Tibial nerve (tissue), 4 donors: ENCODE results near the gene SPOCK1. TPM values are rescaled to one million over a fixed set of nuclear protein-coding genes. Genes with fewer than 3 reads are reported as not detected.
"Not testable (repeated sequence)": the region's sequence is repeated elsewhere in the genome, so short reads cannot be mapped to it uniquely, and the experiment has no call there.

Experiments used
- DNase-seq, 2 donors: peaks; one replicate each; pipeline ENCODE4 v3.0.0-alpha.2; 2019; ENCODE audit warnings: low spot score in 2 of 2
- H3K27ac ChIP-seq, 4 donors: fragments of 200-600 bp; sonication (generic) in 3 of 4; one replicate each; pipeline ENCODE4 v1.5.1; 2017 to 2019; ENCODE audit warnings: mild to moderate bottlenecking in 1 of 4
- H3K27me3 ChIP-seq, 2 donors: fragments of 200-600 bp; sonication (generic) in 1 of 2; one replicate each; pipeline versions ENCODE4 v1.5.1 to v1.6.0; 2017 to 2019
- H3K36me3 ChIP-seq, 3 donors: fragments of 200-600 bp; sonication (generic); one replicate each; pipeline ENCODE4 v1.5.1; 2018 to 2019
- H3K4me1 ChIP-seq, 4 donors: fragments of 200-600 bp; sonication (generic) in 3 of 4; one replicate each; pipeline ENCODE4 v1.5.1; 2017 to 2019
- H3K4me3 ChIP-seq, 4 donors: fragments of 200-600 bp; sonication (generic) in 3 of 4; one replicate each; pipeline ENCODE4 v1.5.1; 2017 to 2019; ENCODE audit warnings: mild to moderate bottlenecking in 1 of 4, moderate library complexity in 1 of 4
- H3K9me3 ChIP-seq, 4 donors: fragments of 200-600 bp; sonication (generic) in 3 of 4; one replicate each; pipeline ENCODE4 v1.5.1; 2017 to 2019
- EP300 ChIP-seq, 2 donors: sonication (generic); formaldehyde crosslinking; IDR thresholded peaks; one replicate each; pipeline ENCODE4 v1.6.1; 2017; ENCODE audit warnings: antibody characterized with exemption in 2 of 2, mild to moderate bottlenecking in 1 of 2
- POLR2A ChIP-seq, 2 donors: fragments of 450-650 bp; IDR thresholded peaks; one replicate each; pipeline ENCODE4 v1.6.1; 2017; ENCODE audit warnings: antibody characterized with exemption in 2 of 2, mild to moderate bottlenecking in 2 of 2, moderate library complexity in 2 of 2
- WGBS, 2 donors: methylation state at CpG; one replicate each; pipeline ENCODE4 v1.1.5; 2018; 5-methylcytosine and 5-hydroxymethylcytosine counted together
- total RNA-seq, 4 donors: library from RNA; depleted of rRNA; stranded (reverse); fragments of >200 nt; gene quantifications; one replicate each; pipeline ENCODE4 v1.1.0, GENCODE V29; 2016
- TF ChIP-seq, protein P1 (sequence below), 5 experiments: fragments of 200-600 bp in 3 of 5; fragments of 450-650 bp in 2 of 5; sonication (generic) in 3 of 5; IDR thresholded peaks; one replicate each; pipeline ENCODE4 v1.5.1; 2016 to 2019; ENCODE audit warnings: antibody characterized with exemption in 5 of 5, mild to moderate bottlenecking in 3 of 5, moderate library complexity in 2 of 5

SPOCK1 gene
- 100 to 1,000 TPM in 2 of 4 donors, 10 to 100 TPM in 2; 39.8 to 119 (median 73.1) TPM for total RNA-seq

DNA sequence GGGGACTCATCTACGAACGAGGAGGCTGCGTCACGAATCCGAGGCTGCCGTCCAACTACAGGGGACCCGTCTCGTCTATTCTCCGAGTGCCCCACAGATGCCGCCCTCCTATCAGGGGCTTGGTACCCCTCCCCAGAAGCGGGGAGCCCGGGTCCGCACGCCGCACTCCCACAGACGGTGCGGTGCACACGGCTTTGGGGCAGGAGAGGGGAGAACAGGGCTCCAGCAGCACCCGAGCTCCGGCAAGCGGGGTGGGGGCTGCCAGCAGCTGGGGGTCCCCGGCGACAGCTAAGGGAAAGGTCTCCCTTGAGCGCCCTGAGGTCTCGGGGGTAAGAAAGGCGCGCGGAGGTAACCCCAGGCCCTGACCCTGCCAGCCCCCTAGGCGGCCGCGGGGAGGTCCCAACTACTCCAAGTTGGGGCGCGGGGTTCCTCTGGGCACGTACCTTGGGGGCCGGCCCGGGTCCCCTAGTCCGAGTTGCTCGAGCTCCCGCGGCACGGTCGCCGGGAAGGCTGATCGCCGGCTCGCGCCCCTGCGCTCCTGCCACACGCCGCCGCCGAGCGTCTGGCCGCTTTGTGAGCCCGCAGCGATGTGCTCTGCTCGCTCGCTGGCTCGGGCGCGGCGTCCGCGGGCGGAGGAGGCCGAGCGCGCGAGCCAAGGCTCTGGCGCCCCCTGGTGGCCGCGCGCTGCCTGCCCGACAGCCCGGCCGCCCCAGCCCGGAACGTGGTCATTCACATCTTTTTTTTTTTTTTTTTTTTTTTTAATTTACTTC is at the start of gene SPOCK1:
SPOCK1 (minus strand) TSS at position 591 of the 770 bp plus-strand sequence.
- H3K4me3 ChIP-seq = peak within 1 kb of the TSS; percentile 28 to 68 (median 42)
- H3K36me3 ChIP-seq = no peaks in the 10 kb centered on the region
- H3K4me1 ChIP-seq = peaks cover 0 to 9% (median 0%) of the 10 kb centered on the region in 4 donors
- peaks cover 0 to 14% of the 10 kb centered on the region in 2 donors for H3K27me3 ChIP-seq
- H3K9me3 ChIP-seq = no peaks in the 10 kb centered on the region
- DNase-seq = peak; percentile 62 to 69
- WGBS, 2 donors = 1% methylated on average over 62 to 68 of the region's 78 CpGs
- TF ChIP-seq EP300 (IDR thresholded peaks at IDR 0.05) (peak in 1 of 2 donors; percentile 28), POLR2A (IDR thresholded peaks at IDR 0.05) (peak in 1 of 2 donors; percentile 44)
- TF ChIP-seq, protein P1, sequence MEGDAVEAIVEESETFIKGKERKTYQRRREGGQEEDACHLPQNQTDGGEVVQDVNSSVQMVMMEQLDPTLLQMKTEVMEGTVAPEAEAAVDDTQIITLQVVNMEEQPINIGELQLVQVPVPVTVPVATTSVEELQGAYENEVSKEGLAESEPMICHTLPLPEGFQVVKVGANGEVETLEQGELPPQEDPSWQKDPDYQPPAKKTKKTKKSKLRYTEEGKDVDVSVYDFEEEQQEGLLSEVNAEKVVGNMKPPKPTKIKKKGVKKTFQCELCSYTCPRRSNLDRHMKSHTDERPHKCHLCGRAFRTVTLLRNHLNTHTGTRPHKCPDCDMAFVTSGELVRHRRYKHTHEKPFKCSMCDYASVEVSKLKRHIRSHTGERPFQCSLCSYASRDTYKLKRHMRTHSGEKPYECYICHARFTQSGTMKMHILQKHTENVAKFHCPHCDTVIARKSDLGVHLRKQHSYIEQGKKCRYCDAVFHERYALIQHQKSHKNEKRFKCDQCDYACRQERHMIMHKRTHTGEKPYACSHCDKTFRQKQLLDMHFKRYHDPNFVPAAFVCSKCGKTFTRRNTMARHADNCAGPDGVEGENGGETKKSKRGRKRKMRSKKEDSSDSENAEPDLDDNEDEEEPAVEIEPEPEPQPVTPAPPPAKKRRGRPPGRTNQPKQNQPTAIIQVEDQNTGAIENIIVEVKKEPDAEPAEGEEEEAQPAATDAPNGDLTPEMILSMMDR (IDR thresholded peaks at IDR 0.05) = peak; percentile 70 to 91 (median 82)
- H3K27ac ChIP-seq = peak within 1 kb of the TSS; percentile 25 to 82 (median 44)

DNA sequence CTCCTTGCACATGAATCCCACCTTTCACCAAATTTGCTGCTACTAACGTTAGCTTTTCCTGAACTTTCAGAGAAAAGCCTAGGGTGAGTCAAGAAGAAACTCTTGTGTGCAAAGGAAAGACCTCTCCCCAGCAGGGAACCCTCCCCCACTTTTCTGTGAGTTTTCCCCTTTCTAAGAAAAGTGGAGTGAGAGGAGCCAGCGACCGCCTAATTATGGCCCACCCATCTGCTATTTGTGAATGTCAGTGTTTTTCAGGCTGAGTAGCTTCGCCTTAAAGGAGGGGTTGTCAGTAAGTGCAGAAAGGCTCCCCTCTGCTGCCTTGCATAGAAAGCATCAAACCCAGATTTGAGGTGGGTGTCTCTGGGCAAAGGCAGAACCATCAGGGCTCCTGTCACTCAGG is 46.8 kb upstream of the SPOCK1 start:
- H3K27ac ChIP-seq = no peak overlapping the region
- TF ChIP-seq EP300 (IDR thresholded peaks at IDR 0.05) (no peak), POLR2A (IDR thresholded peaks at IDR 0.05) (no peak)
- TF ChIP-seq, protein P1 (IDR thresholded peaks at IDR 0.05) = no peak
- 77 to 81% methylated on average over 4 of the region's 4 CpGs for WGBS, 2 donors

DNA sequence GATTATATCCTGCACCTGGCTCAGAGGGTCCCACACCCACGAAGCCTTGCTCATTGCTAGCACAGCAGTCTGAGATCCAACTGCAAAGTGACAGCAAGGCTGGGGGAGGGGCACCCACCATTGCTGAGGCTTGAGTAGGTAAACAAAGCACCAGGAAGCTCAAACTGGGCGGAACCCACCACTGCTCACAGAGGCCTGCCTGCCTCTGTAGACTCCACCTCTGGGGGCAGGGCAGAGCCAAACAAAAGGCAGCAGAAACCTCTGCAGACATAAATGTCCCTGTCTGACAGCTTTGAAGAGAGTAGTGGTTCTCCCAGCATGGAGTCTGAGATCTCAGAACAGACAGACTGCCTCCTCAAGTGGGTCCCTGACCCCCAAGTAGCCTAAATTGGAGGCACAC is 36.3 kb upstream of the SPOCK1 start:
- peaks cover 0 to 17% (median 0%) of the 10 kb centered on the region in 4 donors for H3K9me3 ChIP-seq
- H3K4me1 ChIP-seq, H3K27ac ChIP-seq, H3K36me3 ChIP-seq, H3K4me3 ChIP-seq, DNase-seq, H3K27me3 ChIP-seq: not testable (repeated sequence)
- 85 to 92% methylated on average over 2 of the region's 2 CpGs for WGBS, 2 donors

More for the DNA sequence above, 46.8 kb upstream of the SPOCK1 start:
- no peaks in the 10 kb centered on the region for H3K4me1 ChIP-seq
- no peak overlapping the region for H3K4me3 ChIP-seq
- H3K27me3 ChIP-seq = no peaks in the 10 kb centered on the region
- H3K36me3 ChIP-seq = no peaks in the 10 kb centered on the region
- H3K9me3 ChIP-seq = peaks cover 0 to 7% (median 0%) of the 10 kb centered on the region in 4 donors
- DNase-seq = no peak

GRCh38 chr5:137533963-137534362 is 34.8 kb upstream of the SPOCK1 start:
- WGBS, 2 donors = 62 to 87% methylated on average over 5 of the region's 5 CpGs
- TF ChIP-seq EP300 (IDR thresholded peaks at IDR 0.05) (no peak), POLR2A (IDR thresholded peaks at IDR 0.05) (no peak)
- TF ChIP-seq, protein P1 (IDR thresholded peaks at IDR 0.05) = no peak

GRCh38 chr5:137531266-137531665 is 32.1 kb upstream of the SPOCK1 start:
- Histone ChIP-seq H3K4me3 (no peak overlapping the region), H3K27me3 (no peaks in the 10 kb centered on the region), H3K9me3 (peaks cover 0 to 17% (median 0%) of the 10 kb centered on the region in 4 donors), H3K27ac (no peak overlapping the region), H3K36me3 (no peaks in the 10 kb centered on the region), H3K4me1 (no peaks in the 10 kb centered on the region)
- no peak for DNase-seq
- TF ChIP-seq, protein P1 (IDR thresholded peaks at IDR 0.05) = no peak
- TF ChIP-seq POLR2A (IDR thresholded peaks at IDR 0.05) (no peak), EP300 (IDR thresholded peaks at IDR 0.05) (no peak)

More at GRCh38 chr5:137533963-137534362, 34.8 kb upstream of the SPOCK1 start:
- no peak for DNase-seq
- Histone ChIP-seq H3K4me1 (no peaks in the 10 kb centered on the region), H3K27ac (no peak overlapping the region), H3K9me3 (peaks cover 0 to 17% (median 0%) of the 10 kb centered on the region in 4 donors), H3K4me3 (no peak overlapping the region), H3K27me3 (no peaks in the 10 kb centered on the region), H3K36me3 (no peaks in the 10 kb centered on the region)
